Prostate gland (tissue), 2 donors: Measurements from ENCODE around the gene MRPS9. TPM values are rescaled to one million over a fixed set of nuclear protein-coding genes. Genes with fewer than 3 reads are reported as not detected.
A peak's percentile ranks its signal among the peaks of the same experiment; 100 is the strongest.

Experiments used
- DNase-seq: peaks from one replicate; pipeline ENCODE4 v3.0.0-alpha.2; 2019; ENCODE audit warnings: low spot score
- H3K27ac ChIP-seq, 2 donors: fragments of 200-600 bp; sonication (generic); 2 replicates each; pipeline ENCODE4 v1.5.1; 2017 to 2019
- H3K27me3 ChIP-seq: fragments of 200-600 bp; sonication (generic); replicated peaks from 2 replicates; pipeline ENCODE4 v1.5.1; 2019; ENCODE audit not compliant: insufficient read depth
- H3K36me3 ChIP-seq, 2 donors: fragments of 200-600 bp; sonication (generic); 1 replicate in 1 of 2; 2 replicates in 1 of 2; pipeline versions ENCODE4 v1.5.1 to v1.8.1; 2017 to 2019
- H3K4me1 ChIP-seq: fragments of 200-600 bp; sonication (generic); replicated peaks from 2 replicates; pipeline ENCODE4 v1.5.1; 2019
- H3K4me3 ChIP-seq, 2 donors: fragments of 200-600 bp; sonication (generic); 2 replicates each; pipeline ENCODE4 v1.5.1; 2017 to 2019
- H3K9me3 ChIP-seq: fragments of 200-600 bp; sonication (generic); 2 replicates; pipeline ENCODE4 v1.5.1; 2017
- CTCF ChIP-seq, 4 experiments: fragments of 200-600 bp in 2 of 4; fragments of 450-650 bp in 2 of 4; sonication (generic) in 2 of 4; IDR thresholded peaks; 1 replicate in 3 of 4; 2 replicates in 1 of 4; pipeline ENCODE4 v1.5.1; 2016 to 2019; ENCODE audit warnings: antibody characterized with exemption in 4 of 4, mild to moderate bottlenecking in 2 of 4, moderate library complexity in 2 of 4
- POLR2A ChIP-seq: fragments of 450-650 bp; IDR thresholded peaks from one replicate; pipeline ENCODE4 v1.6.1; 2016; ENCODE audit warnings: antibody characterized with exemption, mild to moderate bottlenecking
- POLR2AphosphoS5 ChIP-seq: sonication (generic); formaldehyde crosslinking; IDR thresholded peaks from one replicate; pipeline ENCODE4 v1.6.1; 2017; ENCODE audit warnings: antibody characterized with exemption
- WGBS: methylation state at CpG from one replicate; pipeline ENCODE4 v1.1.5; 2018; 5-methylcytosine and 5-hydroxymethylcytosine counted together
- intact Hi-C: fragments of 100-400 bp; cut with DNase I; formaldehyde crosslinking; loops from one replicate; pipeline ENCODE4 v1.14.2; 2022
- total RNA-seq, 2 donors: library from RNA; depleted of rRNA; stranded (reverse); fragments of >200 nt; gene quantifications; one replicate each; pipeline ENCODE4 v1.1.0, GENCODE V29; 2016

Gene MRPS9
- total RNA-seq: 10 to 100 TPM; 18.1 to 24.9 TPM

- Histone ChIP-seq H3K4me3 (peak within 1 kb of the TSS; percentile 77 to 86), H3K4me1 (peaks cover 5% of the 10 kb centered on the region), H3K27ac (peak within 1 kb of the TSS; percentile 86 to 91), H3K36me3 (no peaks in the 10 kb centered on the region), H3K9me3 (no peaks in the 10 kb centered on the region), H3K27me3 (no peaks in the 10 kb centered on the region)
- intact Hi-C loops: no loop called here
- WGBS: under 1% methylated on average over 55 of the region's 55 CpGs
- peak; percentile 98 for DNase-seq
- TF ChIP-seq POLR2A (peak; percentile 50), POLR2AphosphoS5 (peak; percentile 87), CTCF (IDR thresholded peaks at IDR 0.05) (no peak)
Measured at GRCh38 chr2:105037572-105038382, at the start of gene MRPS9. Gene MRPS9, plus strand, starts transcription at chr2:105038069. Its CDS starts 24 bp downstream, at chr2:105038093.

- WGBS: 38% methylated on average over 2 of the region's 2 CpGs
- peak; percentile 46 for DNase-seq
- intact Hi-C loops: no loop called here
- Histone ChIP-seq H3K4me1 (peaks cover 5% of the 10 kb centered on the region), H3K4me3 (no peak overlapping the region), H3K9me3 (no peaks in the 10 kb centered on the region), H3K27me3 (no peaks in the 10 kb centered on the region), H3K36me3 (no peaks in the 10 kb centered on the region), H3K27ac (no peak overlapping the region)
- TF ChIP-seq POLR2A (no peak), POLR2AphosphoS5 (peak; percentile 39)
Measured at GRCh38 chr2:105005181-105005951, 32.5 kb upstream of the MRPS9 start.

DNA sequence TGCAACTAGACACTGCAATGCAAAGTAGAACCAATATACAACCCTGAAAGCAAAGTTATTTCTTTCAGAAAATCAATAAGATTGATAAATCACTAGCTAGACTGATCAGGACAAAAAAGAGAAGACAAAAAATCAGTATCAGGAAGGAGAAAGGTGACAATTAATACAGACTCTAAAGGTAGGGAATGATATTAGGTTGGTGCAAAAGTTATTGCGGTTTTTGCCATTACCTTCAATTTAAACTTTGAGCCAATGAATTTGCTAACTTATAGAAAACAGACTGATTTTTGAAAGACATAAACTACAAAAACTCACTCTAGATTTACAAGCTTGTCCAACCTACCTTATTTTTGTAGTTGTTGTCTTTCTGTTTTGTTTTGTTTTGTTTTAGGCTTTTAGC, 30.5 kb upstream of the MRPS9 start:
- peaks cover 5% of the 10 kb centered on the region for H3K4me1 ChIP-seq
- intact Hi-C loops: no loop called here
- no peak for TF ChIP-seq POLR2A
- TF ChIP-seq POLR2AphosphoS5: no peak
- no peak for TF ChIP-seq CTCF (IDR thresholded peaks at IDR 0.05)
- WGBS: 92% methylated on average over 1 of the region's 1 CpG
- no peaks in the 10 kb centered on the region for H3K36me3 ChIP-seq
- H3K27ac ChIP-seq: no peak overlapping the region
- no peaks in the 10 kb centered on the region for H3K27me3 ChIP-seq
- no peak overlapping the region for H3K4me3 ChIP-seq
- no peaks in the 10 kb centered on the region for H3K9me3 ChIP-seq
- DNase-seq: no peak

DNA sequence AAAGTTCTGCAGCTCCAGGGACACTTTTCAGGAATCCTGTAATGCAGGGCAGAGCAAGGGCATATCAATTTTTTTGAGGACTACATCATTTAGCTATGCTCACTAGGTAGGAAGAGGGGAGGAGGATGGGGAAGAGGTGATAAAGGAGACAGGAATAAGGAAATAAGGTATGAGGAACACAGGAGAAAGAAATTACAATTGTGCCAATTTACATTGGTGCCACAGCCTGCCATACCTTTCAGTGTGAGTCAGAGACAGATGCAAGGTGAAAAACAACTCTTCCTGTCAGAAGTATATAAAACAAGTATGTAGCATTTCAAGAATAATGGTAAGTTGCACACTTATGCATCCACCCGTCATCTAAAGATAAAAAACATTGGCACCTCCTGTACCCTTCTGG, 5.4 kb upstream of the MRPS9 start:
- no peaks in the 10 kb centered on the region for H3K36me3 ChIP-seq
- WGBS: 82% methylated on average over 1 of the region's 1 CpG
- DNase-seq: no peak
- no peak overlapping the region for H3K4me3 ChIP-seq
- peaks cover 2% of the 10 kb centered on the region for H3K4me1 ChIP-seq
- no peak for TF ChIP-seq POLR2A
- intact Hi-C loops: no loop called here
- no peaks in the 10 kb centered on the region for H3K27me3 ChIP-seq
- H3K27ac ChIP-seq: no peak overlapping the region
- H3K9me3 ChIP-seq: no peaks in the 10 kb centered on the region

DNA sequence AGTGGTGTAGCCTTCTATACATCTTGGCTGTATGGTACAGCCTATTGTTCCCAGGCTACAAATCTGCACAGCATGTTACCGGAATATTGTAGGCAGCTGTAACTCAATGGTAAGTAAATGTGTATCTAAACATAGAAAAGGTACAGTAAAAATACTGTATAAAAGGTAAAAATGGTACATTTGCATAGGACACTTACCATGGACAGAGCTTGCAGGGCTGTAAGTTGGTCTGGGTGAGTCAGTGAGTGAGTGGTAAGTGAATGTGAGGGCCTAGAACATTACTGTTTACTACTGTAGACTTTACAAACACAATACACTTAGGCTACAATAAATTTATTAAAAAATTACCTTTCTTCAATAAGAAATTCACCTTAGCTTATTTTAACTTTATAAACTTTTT, 3.7 kb upstream of the MRPS9 start:
- TF ChIP-seq POLR2AphosphoS5 (no peak), CTCF (IDR thresholded peaks at IDR 0.05) (no peak), POLR2A (no peak)
- Histone ChIP-seq H3K4me1 (peaks cover 2% of the 10 kb centered on the region), H3K4me3 (no peak overlapping the region), H3K36me3 (no peaks in the 10 kb centered on the region), H3K9me3 (no peaks in the 10 kb centered on the region), H3K27ac (no peak overlapping the region), H3K27me3 (no peaks in the 10 kb centered on the region)
- no peak for DNase-seq
- 97% methylated on average over 1 of the region's 1 CpG for WGBS
- intact Hi-C loops: no loop called here
